Colonic mucosa (tissue), 4 donors: Measurements from ENCODE around the gene PIGP. TPM values are rescaled to one million over a fixed set of nuclear protein-coding genes. Genes with fewer than 3 reads are reported as not detected.
"Not testable (repeated sequence)": the region's sequence is repeated elsewhere in the genome, so short reads cannot be mapped to it uniquely, and the experiment has no call there.

Experiments
- DNase-seq: peaks from one replicate; pipeline ENCODE4 v3.0.0-alpha.2; 2020
- H3K27ac ChIP-seq: fragments of 200-600 bp; one replicate; pipeline ENCODE4 v1.8.0; 2021
- H3K27me3 ChIP-seq: fragments of 200-600 bp; one replicate; pipeline ENCODE4 v1.8.0; 2021
- H3K36me3 ChIP-seq: fragments of 200-600 bp; one replicate; pipeline ENCODE4 v1.8.0; 2021
- H3K4me1 ChIP-seq: fragments of 200-600 bp; one replicate; pipeline ENCODE4 v1.8.0; 2021; ENCODE audit warnings: mild to moderate bottlenecking
- H3K4me3 ChIP-seq: fragments of 200-600 bp; one replicate; pipeline ENCODE4 v1.8.0; 2021
- H3K9ac ChIP-seq, 2 donors: one replicate each; pipeline ENCODE4 v1.7.0; 2013; ENCODE audit warnings: control low read depth in 2 of 2, low read depth in 2 of 2, low read length in 2 of 2
- H3K9me3 ChIP-seq: fragments of 200-600 bp; one replicate; pipeline ENCODE4 v1.8.0; 2021
- intact Hi-C: fragments of 100-400 bp; cut with DNase I; formaldehyde crosslinking; loops from one replicate; pipeline ENCODE4 v1.14.1; 2022
- total RNA-seq, 2 donors: library from RNA; stranded (reverse); fragmentation: NEBNext Ultra II Directional in 1 of 2; extraction: Animal tissue kit (Norgen Biotek cat#: 25700) in 1 of 2; gene quantifications; one replicate each; pipeline ENCODE4 v1.2.1, GENCODE V29; 2021
- TF ChIP-seq, protein P1 (sequence below): fragments of 200-600 bp; IDR thresholded peaks from one replicate; pipeline ENCODE4 v1.8.0; 2022; ENCODE audit warnings: antibody characterized with exemption, mild to moderate bottlenecking
- donor health status: healthy.
- donor health status: DM: no; HTN: no; CAD: no.
- donor health status: DM: no; HTN: no; CAD: no.

PIGP gene
- total RNA-seq, 2 donors from 2014 or later, result 19.8 to 28.8 TPM

DNA sequence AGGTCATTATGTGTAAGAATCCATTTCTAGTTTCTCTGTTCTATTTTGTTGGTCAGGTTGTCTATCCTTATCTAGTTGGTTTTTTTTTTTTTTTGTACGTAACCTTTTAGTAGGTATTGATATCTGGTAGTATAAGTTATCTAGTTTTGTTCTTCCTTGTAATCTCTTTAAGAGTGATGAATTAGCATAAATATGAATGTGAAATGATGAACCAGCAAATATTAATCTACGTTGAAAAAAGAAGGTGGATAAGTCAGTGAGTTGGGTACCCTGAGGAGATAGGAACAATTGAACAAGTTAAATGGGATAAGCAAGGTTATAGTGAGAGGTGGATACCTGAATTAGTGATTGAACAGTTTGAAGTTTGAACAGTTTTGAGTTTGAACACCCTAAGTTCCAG is 34.1 kb upstream of the PIGP start:
- Histone ChIP-seq H3K9me3 (no peaks in the 10 kb centered on the region), H3K27ac (no peak overlapping the region), H3K4me1 (no peaks in the 10 kb centered on the region), H3K36me3 (no peaks in the 10 kb centered on the region), H3K9ac (no peak overlapping the region), H3K4me3 (no peak overlapping the region), H3K27me3 (no peaks in the 10 kb centered on the region)
- DNase-seq, result no peak
- intact Hi-C loops, result no loop called here
- TF ChIP-seq, protein P1, sequence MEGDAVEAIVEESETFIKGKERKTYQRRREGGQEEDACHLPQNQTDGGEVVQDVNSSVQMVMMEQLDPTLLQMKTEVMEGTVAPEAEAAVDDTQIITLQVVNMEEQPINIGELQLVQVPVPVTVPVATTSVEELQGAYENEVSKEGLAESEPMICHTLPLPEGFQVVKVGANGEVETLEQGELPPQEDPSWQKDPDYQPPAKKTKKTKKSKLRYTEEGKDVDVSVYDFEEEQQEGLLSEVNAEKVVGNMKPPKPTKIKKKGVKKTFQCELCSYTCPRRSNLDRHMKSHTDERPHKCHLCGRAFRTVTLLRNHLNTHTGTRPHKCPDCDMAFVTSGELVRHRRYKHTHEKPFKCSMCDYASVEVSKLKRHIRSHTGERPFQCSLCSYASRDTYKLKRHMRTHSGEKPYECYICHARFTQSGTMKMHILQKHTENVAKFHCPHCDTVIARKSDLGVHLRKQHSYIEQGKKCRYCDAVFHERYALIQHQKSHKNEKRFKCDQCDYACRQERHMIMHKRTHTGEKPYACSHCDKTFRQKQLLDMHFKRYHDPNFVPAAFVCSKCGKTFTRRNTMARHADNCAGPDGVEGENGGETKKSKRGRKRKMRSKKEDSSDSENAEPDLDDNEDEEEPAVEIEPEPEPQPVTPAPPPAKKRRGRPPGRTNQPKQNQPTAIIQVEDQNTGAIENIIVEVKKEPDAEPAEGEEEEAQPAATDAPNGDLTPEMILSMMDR, result no peak

DNA sequence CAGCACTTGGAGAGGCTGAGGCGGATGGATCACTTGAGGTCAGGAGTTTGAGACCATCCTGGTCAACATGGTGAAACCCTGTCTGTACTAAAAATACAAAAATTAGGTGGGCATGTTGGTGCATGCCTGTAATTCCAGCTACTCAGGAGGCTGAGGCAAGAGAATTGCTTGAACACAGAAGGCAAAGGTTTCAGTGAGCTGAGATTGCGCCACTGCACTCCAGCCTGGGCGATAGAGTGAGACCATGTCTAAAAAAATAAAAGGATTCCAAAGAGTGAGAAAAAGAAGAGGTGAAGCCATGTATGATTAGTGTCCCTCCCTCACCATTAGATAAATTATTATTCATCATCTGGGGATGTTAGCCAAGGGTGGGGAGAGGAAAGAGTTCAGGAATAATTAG is 29.9 kb upstream of the PIGP start:
- DNase-seq, H3K9me3 ChIP-seq: not testable (repeated sequence)

DNA sequence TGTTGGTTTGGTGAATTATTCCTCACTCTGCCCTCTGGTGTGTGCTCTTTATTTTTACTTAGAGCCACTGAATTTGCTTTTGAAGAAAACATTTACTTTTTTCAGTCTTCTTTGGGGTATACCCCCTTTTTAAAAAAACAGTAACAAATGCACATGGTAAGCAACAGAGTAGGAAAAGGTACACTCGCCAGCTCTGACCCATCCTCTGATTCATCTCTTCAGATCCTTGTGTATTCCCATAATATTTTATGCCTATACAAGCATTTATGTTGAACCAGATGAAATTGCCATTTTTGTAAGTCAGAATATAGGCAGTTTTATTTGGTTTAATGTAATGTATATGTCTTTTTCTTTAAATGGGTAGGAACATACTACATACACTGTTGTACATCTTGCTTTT is 28.5 kb upstream of the PIGP start:
- Histone ChIP-seq H3K4me3 (no peak overlapping the region), H3K9ac (no peak overlapping the region), H3K27me3 (no peaks in the 10 kb centered on the region), H3K36me3 (peaks cover 6% of the 10 kb centered on the region), H3K4me1 (no peaks in the 10 kb centered on the region), H3K27ac (no peak overlapping the region), H3K9me3 (no peaks in the 10 kb centered on the region)
- no peak for DNase-seq
- TF ChIP-seq, protein P1, result no peak
- intact Hi-C loops, result no loop called here

More for the DNA sequence above, 29.9 kb upstream of the PIGP start:
- H3K27me3 ChIP-seq, H3K4me3 ChIP-seq, H3K36me3 ChIP-seq, H3K27ac ChIP-seq, H3K9ac ChIP-seq, H3K4me1 ChIP-seq, intact Hi-C loops: not testable (repeated sequence)

DNA sequence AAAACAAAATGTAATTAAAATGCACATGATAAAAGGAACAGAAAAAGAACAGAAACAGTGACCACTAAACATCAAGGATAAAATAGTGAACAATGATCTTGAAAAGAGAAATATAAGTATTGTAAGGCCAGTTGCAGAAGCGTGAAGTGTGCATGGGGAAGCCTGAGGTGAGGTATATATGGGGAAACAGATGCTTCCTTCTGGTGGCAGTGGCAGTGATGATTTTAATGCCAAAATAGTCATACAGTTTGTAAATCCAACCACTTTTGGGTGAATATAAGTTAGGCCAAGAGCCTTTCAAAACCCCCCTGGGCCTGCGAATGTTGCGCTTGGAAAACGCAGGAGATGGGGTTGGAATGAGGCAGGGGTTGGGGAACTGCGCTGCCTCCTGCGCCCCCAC is 27.4 kb upstream of the PIGP start:
- TF ChIP-seq, protein P1, result no peak
- H3K36me3 ChIP-seq, result peaks cover 6% of the 10 kb centered on the region

DNA sequence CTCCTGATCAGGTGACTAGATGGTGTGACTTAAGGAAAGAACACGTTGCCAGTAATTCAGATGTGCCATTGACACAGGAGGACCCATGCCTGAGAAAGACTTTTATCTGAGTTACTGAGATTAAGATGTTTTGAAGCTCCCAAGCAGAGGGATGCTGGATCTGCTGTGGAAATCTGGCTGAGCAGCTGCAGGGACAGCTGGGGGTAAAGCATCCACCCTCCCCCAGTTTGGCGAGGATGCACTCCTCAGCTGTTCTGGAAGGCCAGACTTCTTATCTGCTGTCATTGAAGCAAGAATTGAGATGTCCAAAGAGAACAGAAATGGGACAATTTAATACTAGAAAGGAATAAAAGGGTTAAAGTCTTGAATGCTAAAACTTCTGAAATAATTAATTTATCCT is 25.9 kb upstream of the PIGP start:
- TF ChIP-seq, protein P1, result no peak
- H3K27me3 ChIP-seq, result no peaks in the 10 kb centered on the region
- H3K4me3 ChIP-seq, result no peak overlapping the region
- peaks cover 6% of the 10 kb centered on the region for H3K36me3 ChIP-seq
- no peak overlapping the region for H3K27ac ChIP-seq
- no peak overlapping the region for H3K9ac ChIP-seq
- no peaks in the 10 kb centered on the region for H3K4me1 ChIP-seq
- DNase-seq, result no peak
- H3K9me3 ChIP-seq, result no peaks in the 10 kb centered on the region
- intact Hi-C loops, result no loop called here

More for the DNA sequence above, 27.4 kb upstream of the PIGP start:
- DNase-seq, result no peak
- intact Hi-C loops, result no loop called here
- Histone ChIP-seq H3K9ac (no peak overlapping the region), H3K4me1 (no peaks in the 10 kb centered on the region), H3K4me3 (no peak overlapping the region), H3K27me3 (no peaks in the 10 kb centered on the region), H3K9me3 (no peaks in the 10 kb centered on the region), H3K27ac (no peak overlapping the region)

DNA sequence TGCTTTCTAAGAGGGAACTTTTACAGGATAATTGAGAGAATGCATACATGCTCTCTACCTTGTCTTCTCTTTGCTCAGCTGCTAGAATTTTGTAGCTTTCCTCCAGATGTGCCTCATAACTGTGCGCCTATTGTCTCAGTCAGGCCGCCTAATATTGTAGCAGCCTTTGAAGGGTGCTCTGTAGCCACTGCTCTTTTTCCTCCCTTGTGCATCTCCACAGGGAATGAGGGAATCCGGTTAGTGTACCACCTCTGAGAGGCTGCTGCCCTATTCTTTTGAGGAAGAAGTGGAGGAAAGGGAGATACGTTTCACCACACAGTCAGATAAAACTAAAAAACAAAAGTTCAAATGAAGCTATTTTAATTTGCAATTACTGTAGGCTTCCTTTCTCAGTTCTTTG is 22.9 kb upstream of the PIGP start:
- Histone ChIP-seq H3K27ac (no peak overlapping the region), H3K27me3 (no peaks in the 10 kb centered on the region), H3K9me3 (no peaks in the 10 kb centered on the region), H3K9ac (no peak overlapping the region), H3K4me1 (no peaks in the 10 kb centered on the region), H3K4me3 (no peak overlapping the region), H3K36me3 (peaks cover 6% of the 10 kb centered on the region)
- TF ChIP-seq, protein P1, result no peak
- intact Hi-C loops, result no loop called here
- no peak for DNase-seq
